GM12891 (cell line): ENCODE measurements around the gene TBCD.

Experiments used
- DNase-seq: peaks from one replicate; pipeline ENCODE4 v3.0.0; 2011; ENCODE audit warnings: low spot score; ENCODE audit not compliant: insufficient read length
- FAIRE-seq: peaks from 2 replicates; lab custom pipeline; 2011; peaks lifted over from hg19 to GRCh38; lab: Jason Lieb, UNC
- PAX5 ChIP-seq: IDR thresholded peaks from 2 replicates; pipeline ENCODE4 v1.6.1; 2011; ENCODE audit warnings: low read length, moderate library complexity, mild to moderate bottlenecking; ENCODE audit not compliant: insufficient read depth, severe bottlenecking
- POLR2A ChIP-seq: IDR thresholded peaks from 2 replicates; pipeline ENCODE4 v1.6.1; 2011; ENCODE audit warnings: low read depth, low read length, control low read depth
- POLR2AphosphoS5 ChIP-seq: IDR thresholded peaks from 2 replicates; pipeline ENCODE4 v1.6.1; 2011; ENCODE audit warnings: low read depth, low read length, control low read depth
- POU2F2 ChIP-seq: IDR thresholded peaks from 2 replicates; pipeline ENCODE4 v1.6.1; 2011; ENCODE audit warnings: low read depth, mild to moderate bottlenecking, control low read depth, low read length, moderate library complexity
- SPI1 ChIP-seq: IDR thresholded peaks from 2 replicates; pipeline ENCODE4 v1.6.1; 2011; ENCODE audit warnings: low read depth, low read length, control low read depth
- TAF1 ChIP-seq: IDR thresholded peaks from 2 replicates; pipeline ENCODE4 v1.6.1; 2011; ENCODE audit warnings: low read depth, low read length, control low read depth

TBCD gene

DNA sequence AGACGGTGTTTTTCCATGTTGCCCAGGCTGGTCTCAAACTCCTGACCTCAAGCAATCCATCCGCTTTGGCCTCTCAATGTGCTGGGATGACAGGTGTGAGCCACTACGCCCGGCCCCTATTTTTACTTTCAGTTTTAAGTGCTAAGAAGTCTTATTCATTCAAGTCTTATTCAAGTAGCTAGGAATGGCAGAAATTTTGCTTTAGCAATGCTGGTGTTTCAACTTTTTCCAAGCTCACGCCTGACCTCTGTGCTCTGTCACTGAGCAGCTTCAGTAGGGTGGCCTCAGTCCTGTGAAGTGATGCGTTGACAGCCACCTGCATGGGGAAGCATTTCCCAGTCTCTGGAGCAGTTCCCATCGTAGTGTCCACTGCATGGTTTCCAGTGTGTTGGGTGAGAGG is 75.1 kb downstream of the TBCD start:
- TF ChIP-seq PAX5 (no peak), TAF1 (no peak), POLR2AphosphoS5 (no peak), SPI1 (no peak), POLR2A (no peak)
- FAIRE-seq (no peak), DNase-seq (no peak)

DNA sequence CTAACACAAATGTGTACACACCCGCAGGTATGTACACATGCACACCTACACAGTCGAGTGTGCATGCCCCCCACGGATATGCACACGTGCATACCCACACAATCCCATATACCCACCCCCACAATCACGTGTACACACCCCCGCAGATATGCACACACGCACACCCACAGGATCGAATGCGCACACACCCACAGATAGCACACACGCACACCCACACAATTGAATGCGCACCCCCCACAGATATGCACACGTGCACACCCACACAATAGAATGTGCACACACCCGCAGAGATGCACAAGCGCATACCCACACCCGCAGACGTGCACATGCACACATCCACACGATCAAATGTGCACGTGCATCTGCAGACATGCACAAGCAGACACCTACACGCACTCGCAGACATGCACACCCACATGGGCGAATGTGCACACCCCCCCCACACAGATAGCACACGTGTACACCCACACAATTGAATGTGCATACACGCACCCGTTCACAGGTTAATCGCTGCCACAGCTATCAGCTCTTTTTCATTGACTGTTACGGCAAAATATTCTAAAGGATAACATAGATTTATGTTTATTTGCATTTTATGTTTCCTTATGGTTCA is 77.1 kb downstream of the TBCD start:
- no peak for DNase-seq
- TF ChIP-seq PAX5 (no peak), SPI1 (no peak), POLR2A (no peak), POLR2AphosphoS5 (no peak), POU2F2 (no peak), TAF1 (no peak)
- no peak for FAIRE-seq

- no peak for TF ChIP-seq POLR2AphosphoS5
- DNase-seq (no peak), FAIRE-seq (no peak)
Observed at GRCh38 chr17:82830249-82830661, 78.4 kb downstream of the TBCD start.

- TF ChIP-seq POU2F2 = no peak
- TF ChIP-seq TAF1 = no peak
- TF ChIP-seq SPI1 = no peak
- TF ChIP-seq PAX5 = no peak
- no peak for TF ChIP-seq POLR2AphosphoS5
- TF ChIP-seq POLR2A = no peak
- DNase-seq (no peak), FAIRE-seq (no peak)
Observed at GRCh38 chr17:82831041-82831817, 79.4 kb downstream of the TBCD start.

DNA sequence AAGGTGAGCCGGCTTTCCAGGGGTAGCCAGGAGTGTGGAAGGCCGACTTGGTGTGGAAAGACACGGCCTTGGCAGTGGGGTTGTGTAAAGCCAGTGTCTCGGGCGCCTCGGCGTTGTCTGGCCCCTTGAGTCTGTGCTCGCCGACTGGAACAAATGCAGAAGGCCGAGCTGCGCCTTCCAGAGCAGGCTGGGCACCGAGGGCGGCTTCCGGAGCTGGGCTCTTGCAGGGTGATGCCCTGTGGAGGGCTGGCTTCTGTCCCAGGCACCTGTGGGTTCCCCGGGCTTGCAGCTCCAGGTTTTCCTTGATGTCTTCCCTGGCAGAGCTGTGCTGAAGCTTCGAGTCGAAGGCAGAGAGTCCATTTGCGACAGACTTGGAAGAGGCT is 79.9 kb downstream of the TBCD start:
- DNase-seq = no peak

GRCh38 chr17:82832411-82832810 is 80.5 kb downstream of the TBCD start:
- no peak for TF ChIP-seq TAF1
- no peak for TF ChIP-seq POU2F2
- no peak for TF ChIP-seq PAX5
- TF ChIP-seq SPI1 = no peak
- TF ChIP-seq POLR2A = no peak
- TF ChIP-seq POLR2AphosphoS5 = no peak
- DNase-seq (no peak), FAIRE-seq (no peak)

More for the DNA sequence above, 79.9 kb downstream of the TBCD start:
- TF ChIP-seq PAX5 (no peak), POLR2AphosphoS5 (no peak), TAF1 (no peak), SPI1 (no peak), POLR2A (no peak), POU2F2 (no peak)
- no peak for FAIRE-seq

DNA sequence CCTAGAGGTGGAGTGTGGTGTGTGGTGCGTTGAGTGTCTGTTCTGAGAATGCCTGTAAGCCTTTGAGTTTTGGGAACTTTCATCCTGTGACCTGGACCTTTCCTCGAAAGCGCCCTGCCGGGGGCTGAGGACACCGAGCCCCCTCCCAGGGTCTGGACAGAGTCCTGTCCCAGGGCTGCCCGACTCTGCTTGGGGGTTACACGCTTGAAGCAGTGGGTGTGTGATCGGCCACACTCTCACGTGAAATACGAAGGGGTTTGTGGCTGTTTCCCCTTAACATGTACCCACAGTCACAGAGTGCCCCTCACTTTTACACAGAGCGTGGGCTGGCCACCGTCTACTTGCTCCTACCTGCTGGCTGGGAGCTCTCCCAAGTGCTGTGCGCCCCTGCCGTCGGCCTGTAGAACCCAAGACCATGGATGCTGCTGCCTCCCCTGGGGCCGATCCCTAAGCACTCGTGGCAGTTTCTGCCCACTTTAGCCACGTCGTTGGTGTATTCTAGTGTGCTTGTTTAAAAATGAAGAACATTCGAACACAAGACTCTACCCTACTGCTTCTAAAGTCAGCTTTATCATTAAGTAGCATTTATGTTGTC is 81.1 kb downstream of the TBCD start:
- DNase-seq (no peak), FAIRE-seq (no peak)
- TF ChIP-seq SPI1 (no peak), PAX5 (no peak), TAF1 (no peak), POLR2A (no peak), POU2F2 (no peak), POLR2AphosphoS5 (no peak)

DNA sequence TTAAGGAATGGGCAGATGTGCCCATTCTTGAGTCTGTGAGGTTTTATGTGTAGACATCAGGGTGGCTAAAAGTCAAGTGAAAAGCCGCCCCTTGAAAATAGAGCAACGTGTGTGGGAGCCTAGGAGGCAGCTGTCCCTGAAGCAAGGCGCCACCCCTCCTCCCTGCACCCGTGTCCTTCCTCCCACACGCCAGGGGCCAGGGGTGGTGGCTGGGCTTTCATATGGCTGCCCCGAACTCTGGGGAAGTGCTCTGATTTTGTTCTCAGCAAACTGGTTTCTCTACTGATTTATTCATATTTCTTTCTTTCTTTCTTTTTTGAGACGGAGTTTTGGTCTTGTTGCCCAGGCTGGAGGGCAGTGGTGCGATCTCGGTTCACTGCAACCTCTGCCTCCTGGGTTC is 83.3 kb downstream of the TBCD start:
- no peak for DNase-seq
- TF ChIP-seq SPI1 (no peak), PAX5 (no peak), TAF1 (no peak), POLR2AphosphoS5 (no peak), POU2F2 (no peak), POLR2A (no peak)
- no peak for FAIRE-seq

DNA sequence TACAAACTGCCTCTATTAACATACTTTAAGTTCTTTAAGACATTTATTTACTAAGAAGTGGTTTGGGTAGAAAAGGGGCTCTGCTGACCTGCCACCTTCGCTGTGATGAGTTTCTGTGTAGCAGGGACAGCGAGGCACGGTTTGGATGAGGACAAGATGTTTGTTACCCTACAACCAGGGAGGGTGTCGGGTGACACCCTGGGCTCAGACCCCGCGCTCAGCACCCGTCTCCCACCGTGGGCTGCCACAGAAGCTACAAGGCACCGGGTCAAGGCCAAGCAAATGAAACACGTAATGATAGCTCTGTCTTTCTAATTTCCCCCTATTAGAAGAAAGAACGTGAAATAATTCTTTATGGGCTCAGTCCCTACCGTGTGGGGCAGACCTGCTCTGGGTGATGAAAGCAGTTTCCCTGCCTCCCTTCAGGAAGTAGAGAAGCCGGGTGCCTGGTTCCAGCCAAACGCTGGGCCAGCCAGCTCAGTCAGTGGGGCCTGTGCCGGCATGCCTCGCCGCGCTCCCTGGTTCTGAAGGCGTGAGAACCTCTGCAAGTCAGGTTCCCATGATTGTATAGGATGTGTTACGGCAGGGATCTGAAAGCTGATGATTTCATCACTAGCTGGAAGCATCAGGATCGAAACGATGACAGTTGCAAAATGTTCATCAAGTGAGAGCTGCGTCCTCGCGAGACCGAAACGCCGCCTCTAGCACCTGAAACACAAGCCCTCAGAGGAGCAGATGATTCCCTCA is 84.1 kb downstream of the TBCD start:
- FAIRE-seq = no peak
- TF ChIP-seq POLR2AphosphoS5 (no peak), POLR2A (no peak), PAX5 (no peak), SPI1 (no peak), POU2F2 (no peak), TAF1 (no peak)
- no peak for DNase-seq
